H1 (cell line): ENCODE measurements around the gene CNN3. TPM values are rescaled to one million over a fixed set of nuclear protein-coding genes. Genes with fewer than 3 reads are reported as not detected.

Source experiments
- BACH1 ChIP-seq: IDR thresholded peaks from 2 replicates; pipeline ENCODE4 v1.6.1; 2012; ENCODE audit warnings: low read length, improper control_type of control experiment
- SIRT6 ChIP-seq: IDR thresholded peaks from one replicate; pipeline ENCODE4 v1.7.1; 2012; ENCODE audit warnings: low read length, inconsistent platforms
- polyA plus RNA-seq, 7 experiments: library from polyadenylated mRNA; depleted of rRNA in 3 of 7; stranded (reverse) in 5 of 7; unstranded in 2 of 7; fragments of >200 nt in 5 of 7; fragments of 200-250 nt in 2 of 7; gene quantifications; 1 replicate in 5 of 7; 2 replicates in 1 of 7; 4 replicates in 1 of 7; pipeline versions ENCODE4 v1.2.1 to v1.2.3, GENCODE V29; 2011 to 2013; ENCODE audit warnings: missing spikeins in 2 of 7, mixed read lengths in 2 of 7
- total RNA-seq: library from RNA; stranded (reverse); fragmentation: NEBNext Ultra II Directional; extraction: Animal tissue kit (Norgen Biotek cat#: 25700); gene quantifications from 2 replicates; pipeline ENCODE4 v1.2.1, GENCODE V29; 2021

The CNN3 gene
- total and polyA plus RNA-seq, 2 of the 8 experiments (the other 6 are each of a cell fraction or from before 2014, with no cell fraction given), result 134 to 266 TPM

- TF ChIP-seq SIRT6, result no peak
- no peak for TF ChIP-seq BACH1
These were observed 17.4 kb downstream of the CNN3 start (continued) for GRCh38 chr1:94909486-94909885.
